CD4-positive, alpha-beta T cell (primary cell): Measurements from ENCODE around the gene ATP2A1. TPM values are rescaled to one million over a fixed set of nuclear protein-coding genes. Genes with fewer than 3 reads are reported as not detected.

ENCODE experiments used
- ATAC-seq: fragments of 200-7000 bp; cut with Tn5 transposase; one replicate; pipeline ENCODE4 v1.10.0; 2022; ENCODE audit warnings: mild to moderate bottlenecking; ENCODE audit not compliant: poor library complexity
- CTCF ChIA-PET: fragments of 350-600 bp; sonication (Branson Sonifier 250); formaldehyde crosslinking; loops from one replicate; lab custom pipeline; 2021; ENCODE audit warnings: antibody characterized with exemption, inconsistent platforms; lab: Charles Lee
- POLR2A ChIA-PET: fragments of 350-600 bp; sonication (Branson Sonifier 250); formaldehyde crosslinking; loops from one replicate; lab custom pipeline; 2021; ENCODE audit warnings: antibody characterized with exemption, inconsistent platforms; lab: Charles Lee
- DNase-seq, 14 experiments: peaks; one replicate each; pipeline ENCODE4 v3.0.0-alpha.2; 2013 to 2020; ENCODE audit warnings: mixed read lengths in 2 of 14
- H3K27ac ChIP-seq, 2 donors: one replicate each; pipeline versions ENCODE4 v1.5.1 to v1.7.0; 2013; ENCODE audit warnings: low read length in 2 of 2, low read depth in 1 of 2, mild to moderate bottlenecking in 1 of 2
- H3K27me3 ChIP-seq, 2 experiments: 1 replicate in 1 of 2; 2 replicates in 1 of 2; pipeline versions ENCODE4 v1.6.1 to v1.7.0; 2013; ENCODE audit warnings: low read length in 2 of 2, control low read depth in 1 of 2, mild to moderate bottlenecking in 1 of 2, moderate library complexity in 1 of 2; ENCODE audit not compliant: insufficient read depth in 2 of 2, control insufficient read depth in 1 of 2
- H3K36me3 ChIP-seq: one replicate; pipeline ENCODE4 v1.6.1; 2013; ENCODE audit warnings: low read length, control low read depth; ENCODE audit not compliant: insufficient read depth
- H3K4me1 ChIP-seq: one replicate; pipeline ENCODE4 v1.6.1; 2013; ENCODE audit warnings: low read length, control low read depth; ENCODE audit not compliant: insufficient read depth
- H3K4me3 ChIP-seq: one replicate; pipeline ENCODE4 v1.5.1; 2013; ENCODE audit warnings: mild to moderate bottlenecking, low read length, moderate library complexity
- H3K9me3 ChIP-seq, 2 experiments: 1 replicate in 1 of 2; 2 replicates in 1 of 2; pipeline versions ENCODE4 v1.6.1 to v1.7.0; 2013; ENCODE audit warnings: low read length in 2 of 2, mild to moderate bottlenecking in 2 of 2, control low read depth in 1 of 2, moderate library complexity in 1 of 2; ENCODE audit not compliant: control insufficient read depth in 1 of 2, insufficient read depth in 1 of 2
- H3K27ac Mint-ChIP-seq: one replicate; pipeline ENCODE4 v1.8.0; 2020; ENCODE audit warnings: mixed read lengths
- H3K27me3 Mint-ChIP-seq: one replicate; pipeline ENCODE4 v1.8.0; 2021; ENCODE audit warnings: mixed read lengths
- H3K36me3 Mint-ChIP-seq: one replicate; pipeline ENCODE4 v1.8.0; 2021; ENCODE audit warnings: low read depth, mixed read lengths
- H3K4me1 Mint-ChIP-seq: one replicate; pipeline ENCODE4 v1.8.0; 2021; ENCODE audit warnings: low read depth, mixed read lengths
- H3K4me3 Mint-ChIP-seq: one replicate; pipeline ENCODE4 v1.8.0; 2020; ENCODE audit warnings: mild to moderate bottlenecking, mixed read lengths
- H3K9me3 Mint-ChIP-seq: one replicate; pipeline ENCODE4 v1.8.0; 2020; ENCODE audit warnings: mixed read lengths
- CTCF ChIP-seq: fragments of 200-600 bp; IDR thresholded peaks from one replicate; pipeline ENCODE4 v1.8.0; 2022; ENCODE audit warnings: antibody characterized with exemption, mild to moderate bottlenecking
- intact Hi-C, 2 experiments: fragments of 100-400 bp; cut with DNase I in 1 of 2; cut with micrococcal nuclease in 1 of 2; formaldehyde crosslinking; loops; one replicate each; pipeline versions ENCODE4 v1.15.1 to v1.9.0; 2023 to 2025; cut with DNase I, micrococcal nuclease
- total RNA-seq, 174 experiments: library from RNA in 2 of 174; stranded (reverse) in 2 of 174; gene quantifications; one replicate each; pipeline ENCODE4 v1.2.3 and lab custom pipeline; 2021 to 2026

ATP2A1 gene
- total RNA-seq, 2 experiments from 2014 or later = 0.56 to 0.77 TPM

DNA sequence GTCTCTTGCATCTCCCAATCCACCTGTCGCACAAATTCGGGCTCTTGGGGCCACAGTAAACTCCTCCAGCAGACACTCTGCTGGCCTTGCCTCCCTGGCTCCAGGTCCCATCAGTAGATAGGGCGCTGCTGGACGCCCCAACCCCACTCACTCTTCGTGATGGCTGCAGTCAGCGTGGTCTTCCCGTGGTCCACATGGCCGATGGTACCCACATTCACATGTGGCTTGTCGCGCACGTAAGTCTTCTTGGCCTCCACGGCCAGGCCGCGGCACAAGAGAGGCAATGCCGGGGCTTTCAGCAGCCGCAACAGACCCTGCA is 32.6 kb upstream of the ATP2A1 start:
- ATAC-seq = no peak
- intact Hi-C loops = loop anchor here (1.0 to 10.0 kb wide), 9 partner anchors 18 to 351 kb away; partner anchors contain the start of genes APOBR (in 1 of the 2), CLN3 (in 1 of the 2), NFATC2IP (in 1 of the 2) and RABEP2 (in 1 of the 2)

GRCh38 chr16:28846080-28846932 is 32.0 kb upstream of the ATP2A1 start, which contains the start of gene TUFM:
TSS of gene TUFM (minus strand) at chr16:28846348. CDS start at chr16:28846269, 79 bp downstream.
- H3K4me3 ChIP-seq = peak within 1 kb of the TSS; percentile 100
- peak within 1 kb of the TSS; percentile 90 for H3K4me3 Mint-ChIP-seq
- H3K4me1 ChIP-seq = peaks cover 34% of the 10 kb centered on the region
- no peaks in the 10 kb centered on the region for H3K9me3 Mint-ChIP-seq
- no peaks in the 10 kb centered on the region for H3K27me3 ChIP-seq
- peaks cover 24% of the 10 kb centered on the region for H3K4me1 Mint-ChIP-seq
- H3K27me3 Mint-ChIP-seq = no peaks in the 10 kb centered on the region
- intact Hi-C loops = loop anchor here (1.0 to 10.0 kb wide), 9 partner anchors 17 to 352 kb away; partner anchors contain the start of genes APOBR (in 1 of the 2), CLN3 (in 1 of the 2), NFATC2IP (in 1 of the 2) and RABEP2 (in 1 of the 2)
- ATAC-seq (peak; percentile 96), DNase-seq (peak; percentile 92 to 99 (median 98))
- no peaks in the 10 kb centered on the region for H3K9me3 ChIP-seq
- ChIA-PET CTCF (interaction anchor here (0.7 to 3.4 kb wide), 10 partner anchors 10 to 131 kb away, joined by 3 to 44 read pairs (median 4); partner anchors contain the start of genes RABEP2 and SH2B1), POLR2A (interaction anchor here (0.6 to 6.2 kb wide), 13 partner anchors 9 to 142 kb away, joined by 3 to 118 read pairs (median 6); partner anchors contain the start of genes ATXN2L, LAT, NFATC2IP and RABEP2)
- peaks cover 33% of the 10 kb centered on the region for H3K36me3 ChIP-seq
- TF ChIP-seq CTCF = peak; percentile 68
- peaks cover 52% of the 10 kb centered on the region for H3K36me3 Mint-ChIP-seq
- peak within 1 kb of the TSS; percentile 85 for H3K27ac Mint-ChIP-seq
- peak within 1 kb of the TSS; percentile 84 to 85 for H3K27ac ChIP-seq

More for the DNA sequence above, 32.6 kb upstream of the ATP2A1 start:
- peak overlapping the region; percentile 100 for H3K4me3 ChIP-seq
- no peaks in the 10 kb centered on the region for H3K9me3 Mint-ChIP-seq
- no peak for TF ChIP-seq CTCF
- peaks cover 33% of the 10 kb centered on the region for H3K36me3 ChIP-seq
- H3K27me3 Mint-ChIP-seq = no peaks in the 10 kb centered on the region
- POLR2A ChIA-PET = interaction anchor here (1.0 to 6.2 kb wide), 11 partner anchors 9 to 128 kb away, joined by 3 to 118 read pairs (median 7); partner anchors contain the start of genes ATXN2L, NFATC2IP, RABEP2 and SH2B1
- peak overlapping the region; percentile 84 to 85 for H3K27ac ChIP-seq
- no peaks in the 10 kb centered on the region for H3K27me3 ChIP-seq
- CTCF ChIA-PET = interaction anchor here (0.7 to 3.4 kb wide), 9 partner anchors 11 to 132 kb away, joined by 3 to 44 read pairs (median 4); partner anchors contain the start of genes RABEP2 and SH2B1
- peaks cover 54% of the 10 kb centered on the region for H3K36me3 Mint-ChIP-seq
- H3K9me3 ChIP-seq = no peaks in the 10 kb centered on the region
- peak overlapping the region; percentile 85 for H3K27ac Mint-ChIP-seq
- peak in 1 of 14 experiments; percentile 4 for DNase-seq
- peaks cover 34% of the 10 kb centered on the region for H3K4me1 ChIP-seq
- peak overlapping the region; percentile 90 for H3K4me3 Mint-ChIP-seq
- H3K4me1 Mint-ChIP-seq = peaks cover 24% of the 10 kb centered on the region

DNA sequence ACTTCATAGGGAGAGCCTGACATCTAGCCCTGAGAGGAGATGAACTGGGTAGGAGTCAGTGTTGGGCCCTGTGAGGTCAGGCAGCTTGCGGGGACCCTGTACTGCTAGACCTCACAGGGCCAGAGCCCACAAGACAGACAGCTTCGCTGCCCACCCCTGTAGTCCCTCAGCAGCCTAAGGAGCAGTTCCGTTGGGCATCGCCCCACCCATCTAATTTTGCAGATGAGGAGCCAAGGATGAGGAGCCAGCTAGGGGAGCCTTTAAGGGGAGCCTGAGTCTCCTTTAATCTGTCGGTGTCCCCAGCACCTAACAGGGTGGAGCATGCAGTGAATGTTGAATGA is 31.4 kb upstream of the ATP2A1 start:
- CTCF ChIA-PET = interaction anchor here (0.8 to 3.4 kb wide), 7 partner anchors 9 to 131 kb away, joined by 3 to 44 read pairs (median 6); partner anchors contain the start of gene SH2B1
- no peak for TF ChIP-seq CTCF
- no peaks in the 10 kb centered on the region for H3K27me3 ChIP-seq
- Mint-ChIP-seq H3K4me1 (peaks cover 24% of the 10 kb centered on the region), H3K4me3 (peak overlapping the region; percentile 90), H3K36me3 (peaks cover 47% of the 10 kb centered on the region), H3K9me3 (no peaks in the 10 kb centered on the region), H3K27ac (peak overlapping the region; percentile 85), H3K27me3 (no peaks in the 10 kb centered on the region)
- DNase-seq (no peak), ATAC-seq (no peak)
- intact Hi-C loops = loop anchor here (1.0 to 10.0 kb wide), 9 partner anchors 16 to 352 kb away; partner anchors contain the start of genes APOBR (in 1 of the 2), CLN3 (in 1 of the 2), NFATC2IP (in 1 of the 2) and RABEP2 (in 1 of the 2)
- peaks cover 33% of the 10 kb centered on the region for H3K36me3 ChIP-seq
- POLR2A ChIA-PET = interaction anchor here (0.9 to 6.2 kb wide), 9 partner anchors 10 to 141 kb away, joined by 3 to 118 read pairs (median 9); partner anchors contain the start of genes ATXN2L, NFATC2IP, RABEP2 and SH2B1
- peak overlapping the region; percentile 84 to 85 for H3K27ac ChIP-seq
- no peaks in the 10 kb centered on the region for H3K9me3 ChIP-seq
- peaks cover 34% of the 10 kb centered on the region for H3K4me1 ChIP-seq
- H3K4me3 ChIP-seq = peak overlapping the region; percentile 100
